ENCODE data around the gene GMDS.

GMDS gene

DNA sequence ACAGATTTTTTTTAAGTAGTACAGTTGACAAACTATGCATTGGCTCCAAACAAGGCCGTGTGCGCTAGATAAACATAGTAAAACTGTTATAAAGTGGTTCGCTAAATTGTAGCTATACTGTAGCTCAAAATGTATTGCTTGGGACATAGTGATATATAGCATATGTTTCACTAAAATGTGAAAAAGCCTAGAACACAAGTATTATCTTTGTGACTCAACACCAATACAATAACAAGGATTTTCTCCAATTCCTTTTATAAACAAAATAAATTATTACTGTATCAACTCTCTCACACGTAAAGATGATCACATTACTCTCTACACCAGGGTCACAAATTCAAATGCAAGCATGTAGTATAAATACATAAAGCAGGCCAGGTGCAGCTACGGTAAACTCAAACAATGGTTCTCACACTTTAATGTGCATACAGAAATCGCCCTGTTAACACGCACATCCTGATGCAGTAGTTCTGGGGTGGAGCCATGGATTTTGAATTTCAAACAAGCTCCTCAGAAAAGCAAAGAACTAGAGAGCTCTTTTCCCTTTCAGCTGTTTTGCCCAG, 214.6 kb downstream of the GMDS start:
- peak; percentile 36 for DNase-seq (ENCODE audit: low read depth, low spot score)
- no peak overlapping the region for H3K4me3 ChIP-seq (ENCODE audit: low read depth, low read length)
- TF ChIP-seq, protein P1, sequence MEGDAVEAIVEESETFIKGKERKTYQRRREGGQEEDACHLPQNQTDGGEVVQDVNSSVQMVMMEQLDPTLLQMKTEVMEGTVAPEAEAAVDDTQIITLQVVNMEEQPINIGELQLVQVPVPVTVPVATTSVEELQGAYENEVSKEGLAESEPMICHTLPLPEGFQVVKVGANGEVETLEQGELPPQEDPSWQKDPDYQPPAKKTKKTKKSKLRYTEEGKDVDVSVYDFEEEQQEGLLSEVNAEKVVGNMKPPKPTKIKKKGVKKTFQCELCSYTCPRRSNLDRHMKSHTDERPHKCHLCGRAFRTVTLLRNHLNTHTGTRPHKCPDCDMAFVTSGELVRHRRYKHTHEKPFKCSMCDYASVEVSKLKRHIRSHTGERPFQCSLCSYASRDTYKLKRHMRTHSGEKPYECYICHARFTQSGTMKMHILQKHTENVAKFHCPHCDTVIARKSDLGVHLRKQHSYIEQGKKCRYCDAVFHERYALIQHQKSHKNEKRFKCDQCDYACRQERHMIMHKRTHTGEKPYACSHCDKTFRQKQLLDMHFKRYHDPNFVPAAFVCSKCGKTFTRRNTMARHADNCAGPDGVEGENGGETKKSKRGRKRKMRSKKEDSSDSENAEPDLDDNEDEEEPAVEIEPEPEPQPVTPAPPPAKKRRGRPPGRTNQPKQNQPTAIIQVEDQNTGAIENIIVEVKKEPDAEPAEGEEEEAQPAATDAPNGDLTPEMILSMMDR (IDR thresholded peaks at IDR 0.05; ENCODE audit: low read depth, low read length) = no peak
- in situ Hi-C loops (cut with HindIII; ENCODE audit: low sequenced_read_pairs) = no loop called here

DNA sequence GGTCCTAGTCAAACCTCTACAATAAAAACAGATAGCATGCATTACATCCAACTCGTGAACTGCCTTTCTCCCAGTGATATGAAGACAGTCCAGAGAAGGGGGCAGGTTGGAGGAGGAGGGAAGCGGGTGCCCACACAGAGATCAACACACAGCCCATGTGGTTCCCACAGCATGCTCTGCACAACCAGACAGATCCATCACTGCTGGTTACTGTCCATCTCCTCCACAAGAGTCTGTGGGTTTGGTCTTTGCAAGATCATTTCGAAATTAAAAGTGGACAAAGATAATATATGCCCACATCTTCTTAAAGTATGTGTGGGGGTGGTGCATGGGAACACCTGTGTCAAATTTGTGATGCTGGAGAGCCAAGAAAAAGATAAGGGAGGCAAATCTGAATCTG, 215.5 kb downstream of the GMDS start:
- in situ Hi-C loops (cut with HindIII; ENCODE audit: low sequenced_read_pairs) = no loop called here
- no peak for DNase-seq (ENCODE audit: low read depth, low spot score)
- H3K4me3 ChIP-seq (ENCODE audit: low read depth, low read length) = no peak overlapping the region
- TF ChIP-seq, protein P1 (IDR thresholded peaks at IDR 0.05; ENCODE audit: low read depth, low read length) = no peak

DNA sequence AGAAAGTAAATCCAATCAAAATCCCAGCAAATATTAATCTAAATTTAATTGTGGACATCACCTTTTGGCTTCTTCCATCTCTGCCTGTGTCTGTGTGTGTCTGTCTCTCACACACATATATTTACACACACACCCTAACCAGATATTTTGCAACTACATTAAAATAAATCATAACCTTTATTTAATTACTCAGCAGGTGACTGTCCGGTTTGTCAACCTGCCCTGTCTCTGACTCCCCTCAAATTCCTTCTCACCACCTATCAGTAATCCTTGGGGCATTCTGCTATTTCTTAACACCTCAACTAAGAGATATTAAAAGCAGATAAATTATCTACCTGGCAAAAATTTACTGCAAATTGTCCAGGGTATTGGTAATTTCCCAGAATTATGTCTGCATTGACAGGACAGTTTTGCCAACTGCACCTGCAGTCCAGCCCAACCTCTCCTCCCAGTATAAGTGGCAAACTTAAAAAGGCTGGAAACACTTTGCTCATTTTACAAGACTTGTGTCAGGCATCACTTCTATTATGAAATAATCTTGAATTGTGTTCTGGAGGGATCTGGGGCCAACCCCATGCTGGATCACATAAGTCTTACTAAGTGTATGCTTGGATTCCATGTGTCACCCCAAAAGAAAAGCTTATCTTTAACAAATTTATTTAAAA, 216.1 kb downstream of the GMDS start:
- H3K4me3 ChIP-seq (ENCODE audit: low read depth, low read length) = no peak overlapping the region
- TF ChIP-seq, protein P1 (IDR thresholded peaks at IDR 0.05; ENCODE audit: low read depth, low read length) = no peak
- in situ Hi-C loops (cut with HindIII; ENCODE audit: low sequenced_read_pairs) = no loop called here
- no peak for DNase-seq (ENCODE audit: low read depth, low spot score)

DNA sequence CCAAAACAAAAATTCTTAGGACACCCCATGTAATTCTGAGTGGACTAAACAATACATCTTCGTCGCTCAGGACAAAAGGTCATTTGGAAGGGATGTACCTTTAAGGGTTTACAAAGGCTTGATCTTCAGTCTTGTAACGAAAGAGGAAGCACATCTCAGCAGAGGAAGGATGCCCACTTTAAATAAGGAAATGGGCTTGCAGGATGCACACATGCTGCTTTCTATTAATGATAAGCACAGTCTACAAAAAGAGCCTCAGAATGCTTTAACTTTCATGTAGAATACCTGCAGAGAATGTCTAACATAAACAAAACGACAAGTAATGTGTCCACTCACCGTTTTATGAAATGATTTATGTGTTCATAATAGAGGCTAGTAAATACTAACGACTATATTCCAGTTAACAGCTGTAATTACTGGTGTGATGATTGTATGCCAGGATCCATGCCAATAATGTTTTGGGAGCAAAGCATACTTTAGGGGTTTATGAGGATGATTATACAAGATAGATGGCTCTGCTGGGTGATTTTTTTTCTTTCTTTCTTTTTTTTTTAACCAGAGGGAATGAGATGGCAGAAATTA, 216.9 kb downstream of the GMDS start:
- H3K4me3 ChIP-seq (ENCODE audit: low read depth, low read length) = no peak overlapping the region
- in situ Hi-C loops (cut with HindIII; ENCODE audit: low sequenced_read_pairs) = no loop called here
- no peak for DNase-seq (ENCODE audit: low read depth, low spot score)
- TF ChIP-seq, protein P1 (IDR thresholded peaks at IDR 0.05; ENCODE audit: low read depth, low read length) = no peak

DNA sequence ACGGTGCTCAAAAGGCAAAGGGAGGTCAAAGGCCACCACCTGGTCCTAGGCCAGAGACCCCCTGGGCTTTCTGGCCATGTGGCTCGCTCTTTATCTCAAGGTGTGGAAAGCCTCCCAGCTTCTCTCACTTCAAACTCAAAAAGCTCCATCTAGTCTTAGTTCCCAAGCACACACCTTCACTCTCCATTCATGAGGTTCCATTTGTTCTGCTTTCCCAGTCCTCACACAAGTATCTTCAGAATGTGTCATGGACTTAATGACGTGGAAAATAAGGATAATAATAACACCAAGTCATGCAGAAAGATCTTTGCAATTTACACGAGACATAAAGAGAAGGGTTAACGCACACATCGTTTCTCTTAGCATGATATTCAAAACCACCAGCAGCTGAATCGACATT, 219.3 kb downstream of the GMDS start:
- TF ChIP-seq, protein P1 (IDR thresholded peaks at IDR 0.05; ENCODE audit: low read depth, low read length) = no peak
- H3K4me3 ChIP-seq (ENCODE audit: low read depth, low read length) = no peak overlapping the region
- DNase-seq (ENCODE audit: low read depth, low spot score) = peak; percentile 29
- in situ Hi-C loops (cut with HindIII; ENCODE audit: low sequenced_read_pairs) = no loop called here

DNA sequence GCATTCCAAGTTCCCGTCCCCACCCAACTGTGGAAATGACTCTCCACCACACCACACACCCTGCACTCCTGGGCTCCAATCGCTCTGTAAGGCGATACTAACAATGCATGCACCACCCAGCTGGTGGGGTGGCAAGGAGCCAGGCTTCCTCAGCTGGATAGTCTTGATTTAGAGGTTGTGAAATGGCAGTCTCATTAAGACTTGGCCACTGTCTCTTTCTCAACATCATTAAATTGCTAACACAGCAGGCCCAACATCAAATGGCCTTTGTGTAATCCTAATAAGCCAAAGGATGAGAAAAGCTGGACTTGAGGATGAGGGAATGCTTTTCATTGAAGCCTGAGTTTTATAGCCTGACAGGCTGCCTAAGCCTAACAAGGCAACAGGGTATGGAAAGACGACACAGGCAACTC, 223.7 kb downstream of the GMDS start:
- H3K4me3 ChIP-seq (ENCODE audit: low read depth, low read length) = no peak overlapping the region
- in situ Hi-C loops (cut with HindIII; ENCODE audit: low sequenced_read_pairs) = no loop called here
- peak; percentile 81 for DNase-seq (ENCODE audit: low read depth, low spot score)
- TF ChIP-seq, protein P1 (IDR thresholded peaks at IDR 0.05; ENCODE audit: low read depth, low read length) = no peak
